ENCODE measurements around the gene AMBRA1. TPM values are rescaled to one million over a fixed set of nuclear protein-coding genes. Genes with fewer than 3 reads are reported as not detected.

The AMBRA1 gene
- total RNA-seq, 4 donors from 2014 or later, result 20.0 to 28.9 (median 26.0) TPM

DNA sequence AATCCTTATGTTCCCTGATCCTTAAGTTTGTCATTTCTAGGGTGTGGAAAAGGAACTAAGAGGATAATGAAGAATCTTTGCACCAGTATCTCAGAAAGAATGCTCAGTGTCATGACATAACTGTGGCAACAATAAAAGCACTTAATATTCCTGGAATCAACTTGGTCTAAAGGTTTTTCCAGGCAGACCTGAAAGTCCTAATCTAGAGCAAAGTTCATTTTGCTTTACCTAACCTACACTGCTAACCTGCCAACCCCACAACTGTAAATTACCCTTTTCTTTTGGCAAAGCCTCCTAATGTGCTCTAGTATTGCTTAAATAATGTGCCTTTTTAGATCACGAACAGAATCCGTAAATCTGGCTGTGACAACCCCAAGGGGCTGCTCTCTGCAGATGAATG lies 82.5 kb downstream of the AMBRA1 start:
- no peaks in the 10 kb centered on the region for H3K27me3 ChIP-seq
- no peak overlapping the region for H3K4me3 ChIP-seq
- 84% methylated on average over 2 of the region's 2 CpGs for WGBS
- DNase-seq (ENCODE audit: extremely low spot score), result no peak
- peaks cover 0 to 20% (median 14%) of the 10 kb centered on the region in 4 donors for H3K36me3 ChIP-seq
- TF ChIP-seq, protein P1, sequence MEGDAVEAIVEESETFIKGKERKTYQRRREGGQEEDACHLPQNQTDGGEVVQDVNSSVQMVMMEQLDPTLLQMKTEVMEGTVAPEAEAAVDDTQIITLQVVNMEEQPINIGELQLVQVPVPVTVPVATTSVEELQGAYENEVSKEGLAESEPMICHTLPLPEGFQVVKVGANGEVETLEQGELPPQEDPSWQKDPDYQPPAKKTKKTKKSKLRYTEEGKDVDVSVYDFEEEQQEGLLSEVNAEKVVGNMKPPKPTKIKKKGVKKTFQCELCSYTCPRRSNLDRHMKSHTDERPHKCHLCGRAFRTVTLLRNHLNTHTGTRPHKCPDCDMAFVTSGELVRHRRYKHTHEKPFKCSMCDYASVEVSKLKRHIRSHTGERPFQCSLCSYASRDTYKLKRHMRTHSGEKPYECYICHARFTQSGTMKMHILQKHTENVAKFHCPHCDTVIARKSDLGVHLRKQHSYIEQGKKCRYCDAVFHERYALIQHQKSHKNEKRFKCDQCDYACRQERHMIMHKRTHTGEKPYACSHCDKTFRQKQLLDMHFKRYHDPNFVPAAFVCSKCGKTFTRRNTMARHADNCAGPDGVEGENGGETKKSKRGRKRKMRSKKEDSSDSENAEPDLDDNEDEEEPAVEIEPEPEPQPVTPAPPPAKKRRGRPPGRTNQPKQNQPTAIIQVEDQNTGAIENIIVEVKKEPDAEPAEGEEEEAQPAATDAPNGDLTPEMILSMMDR (IDR thresholded peaks at IDR 0.05), result no peak
- TF ChIP-seq POLR2A (IDR thresholded peaks at IDR 0.05; ENCODE audit: low read depth), result no peak
- no peak for TF ChIP-seq EP300 (IDR thresholded peaks at IDR 0.05)
- TF ChIP-seq POLR2AphosphoS5 (IDR thresholded peaks at IDR 0.05), result no peak
- intact Hi-C loops (cut with DNase I), result no loop called here
- no peaks in the 10 kb centered on the region for H3K9me3 ChIP-seq
- no peak overlapping the region for H3K27ac ChIP-seq (replicated peaks in 1 of 4)
- H3K4me1 ChIP-seq, result peaks cover 9 to 18% (median 14%) of the 10 kb centered on the region in 4 donors

DNA sequence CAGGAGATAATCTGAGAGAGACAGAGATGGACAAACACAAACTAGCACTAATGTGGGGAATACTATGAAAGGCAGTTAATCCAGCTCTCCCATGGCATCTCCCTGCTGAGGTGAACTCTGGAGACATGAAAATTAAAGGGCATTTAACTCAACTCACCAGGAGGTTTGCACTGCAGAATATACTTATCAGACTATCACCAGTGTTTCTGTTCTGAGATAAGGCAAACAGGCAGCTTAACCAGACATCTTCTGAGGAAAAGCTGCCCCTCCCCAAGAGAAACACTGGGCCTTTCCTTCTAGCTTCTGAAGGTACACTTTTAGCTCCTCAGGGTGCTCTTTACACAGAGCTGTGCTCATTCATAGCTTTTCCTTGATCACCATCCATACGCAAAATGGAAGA lies 85.5 kb downstream of the AMBRA1 start:
- Histone ChIP-seq H3K27ac (replicated peaks in 1 of 4) (no peak overlapping the region), H3K27me3 (no peaks in the 10 kb centered on the region), H3K4me1 (peaks cover 0 to 9% (median 4%) of the 10 kb centered on the region in 4 donors), H3K4me3 (no peak overlapping the region), H3K36me3 (peaks cover 0 to 50% (median 25%) of the 10 kb centered on the region in 4 donors), H3K9me3 (no peaks in the 10 kb centered on the region)
- WGBS, result 100% methylated on average over 1 of the region's 1 CpG
- no peak for DNase-seq (ENCODE audit: extremely low spot score)
- no peak for TF ChIP-seq POLR2A (IDR thresholded peaks at IDR 0.05; ENCODE audit: low read depth)
- TF ChIP-seq, protein P1 (IDR thresholded peaks at IDR 0.05), result no peak
- no peak for TF ChIP-seq POLR2AphosphoS5 (IDR thresholded peaks at IDR 0.05)
- no peak for TF ChIP-seq EP300 (IDR thresholded peaks at IDR 0.05)
- intact Hi-C loops (cut with DNase I), result no loop called here

DNA sequence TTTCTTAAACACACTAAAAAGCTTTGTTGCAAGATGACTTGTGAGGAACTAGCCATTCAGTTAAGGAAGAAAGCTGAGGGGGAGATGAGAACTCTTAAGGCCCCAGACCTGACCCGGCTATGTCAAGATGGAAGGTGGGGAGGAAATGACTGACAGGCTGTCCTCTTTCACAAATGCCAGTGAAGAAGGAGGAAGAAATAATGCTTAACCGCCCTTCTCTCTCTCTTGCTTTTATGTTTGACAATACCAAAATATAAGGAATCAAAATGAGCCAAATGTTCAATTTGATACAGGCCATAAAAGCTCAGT lies 87.4 kb downstream of the AMBRA1 start:
- H3K9me3 ChIP-seq, result no peaks in the 10 kb centered on the region
- intact Hi-C loops (cut with DNase I), result no loop called here
- H3K27ac ChIP-seq (replicated peaks in 1 of 4), result no peak overlapping the region
- WGBS, result 79% methylated on average over 2 of the region's 2 CpGs
- TF ChIP-seq POLR2AphosphoS5 (IDR thresholded peaks at IDR 0.05), result no peak
- TF ChIP-seq EP300 (IDR thresholded peaks at IDR 0.05), result no peak
- no peak for TF ChIP-seq POLR2A (IDR thresholded peaks at IDR 0.05; ENCODE audit: low read depth)
- TF ChIP-seq, protein P1 (IDR thresholded peaks at IDR 0.05), result no peak
- no peak for DNase-seq (ENCODE audit: extremely low spot score)
- peaks cover 0 to 9% (median 0%) of the 10 kb centered on the region in 4 donors for H3K4me1 ChIP-seq
- H3K36me3 ChIP-seq, result peaks cover 0 to 62% (median 25%) of the 10 kb centered on the region in 4 donors
- H3K4me3 ChIP-seq, result no peak overlapping the region
- no peaks in the 10 kb centered on the region for H3K27me3 ChIP-seq

DNA sequence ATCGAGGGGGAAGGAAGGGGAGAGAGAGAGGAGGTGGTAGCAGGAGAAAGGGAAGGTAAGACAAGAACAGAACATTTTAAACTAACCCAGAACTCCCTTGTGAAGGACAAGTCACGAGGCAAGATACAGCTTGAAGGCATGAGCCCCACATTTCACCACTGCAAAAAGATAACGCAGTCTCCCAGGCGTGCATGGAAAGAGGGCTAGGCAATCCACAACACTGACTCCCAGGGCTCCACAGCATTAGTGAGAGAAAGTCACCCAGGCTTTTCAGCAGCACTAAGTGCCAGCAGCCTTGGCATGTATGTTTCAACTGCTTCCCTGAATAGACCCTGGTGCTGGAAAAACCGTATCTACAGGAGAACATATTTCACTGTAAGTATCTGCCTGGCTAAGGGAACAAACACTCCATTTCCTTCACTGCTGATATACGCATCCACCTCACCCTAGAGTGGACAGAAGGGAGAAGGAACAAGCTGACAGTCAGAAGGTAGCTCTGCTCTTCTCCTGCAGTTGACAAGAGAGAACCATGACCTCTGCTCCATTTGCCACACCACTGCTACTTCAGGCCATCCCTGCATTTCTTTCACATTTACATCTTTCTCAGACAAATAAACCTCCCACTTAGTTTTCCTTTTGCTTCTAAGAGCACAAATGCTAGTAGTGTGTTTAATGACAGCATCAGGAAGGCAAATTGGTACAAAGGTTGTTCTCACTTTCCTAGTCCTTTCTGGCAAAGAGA lies 87.9 kb downstream of the AMBRA1 start:
- peaks cover 0 to 9% (median 0%) of the 10 kb centered on the region in 4 donors for H3K4me1 ChIP-seq
- H3K36me3 ChIP-seq, result peaks cover 0 to 67% (median 28%) of the 10 kb centered on the region in 4 donors
- intact Hi-C loops (cut with DNase I), result no loop called here
- no peaks in the 10 kb centered on the region for H3K27me3 ChIP-seq
- no peaks in the 10 kb centered on the region for H3K9me3 ChIP-seq
- H3K27ac ChIP-seq (replicated peaks in 1 of 4), result no peak overlapping the region
- no peak for TF ChIP-seq EP300 (IDR thresholded peaks at IDR 0.05)
- H3K4me3 ChIP-seq, result no peak overlapping the region
- WGBS, result 78% methylated on average over 6 of the region's 6 CpGs
- no peak for DNase-seq (ENCODE audit: extremely low spot score)

DNA sequence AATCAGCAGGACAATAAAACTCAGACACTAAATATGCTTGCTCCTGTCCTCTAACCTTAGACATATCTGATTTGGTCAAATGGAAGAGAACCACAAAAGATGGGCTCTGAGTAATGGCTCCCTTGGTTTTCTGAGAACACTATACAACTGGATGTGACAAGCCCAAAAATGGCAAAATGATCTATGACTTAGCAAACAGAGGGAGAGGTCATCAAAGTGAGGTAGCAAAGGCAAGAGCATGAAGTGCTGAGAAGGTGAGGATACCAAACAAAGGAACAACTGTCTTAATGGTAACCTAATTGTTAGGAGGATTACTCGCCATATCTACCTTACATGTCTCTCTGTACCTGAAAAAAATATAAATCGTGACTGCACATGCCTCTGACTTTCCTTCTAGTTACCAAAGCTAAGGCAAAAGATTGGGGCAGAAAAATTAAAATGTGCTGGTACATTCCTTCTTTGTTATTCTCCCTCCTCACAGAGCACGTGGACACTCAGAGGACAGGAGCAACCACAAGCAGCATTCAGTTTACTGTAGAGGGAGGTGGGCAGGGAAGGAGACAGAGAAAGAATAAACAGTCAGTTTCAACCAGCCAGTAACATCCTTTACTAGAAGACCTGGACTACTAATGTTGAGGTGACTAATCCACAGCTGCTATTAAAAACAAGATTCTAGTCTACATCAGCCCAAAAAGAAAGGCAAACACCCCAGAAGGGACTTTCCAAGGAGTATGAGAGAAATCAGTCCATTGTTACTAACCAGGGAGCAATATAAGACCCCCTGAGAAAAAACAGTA lies 88.8 kb downstream of the AMBRA1 start:
- DNase-seq (ENCODE audit: extremely low spot score), result no peak
- H3K4me3 ChIP-seq, result no peak overlapping the region
- peaks cover 0 to 68% (median 28%) of the 10 kb centered on the region in 4 donors for H3K36me3 ChIP-seq
- TF ChIP-seq, protein P1 (IDR thresholded peaks at IDR 0.05), result no peak
- no peak for TF ChIP-seq POLR2A (IDR thresholded peaks at IDR 0.05; ENCODE audit: low read depth)
- no peak for TF ChIP-seq POLR2AphosphoS5 (IDR thresholded peaks at IDR 0.05)
- TF ChIP-seq EP300 (IDR thresholded peaks at IDR 0.05), result no peak
- H3K4me1 ChIP-seq, result peaks cover 0 to 9% (median 0%) of the 10 kb centered on the region in 4 donors
- WGBS, result 89% methylated on average over 3 of the region's 3 CpGs
- no peaks in the 10 kb centered on the region for H3K9me3 ChIP-seq
- intact Hi-C loops (cut with DNase I), result no loop called here
- H3K27me3 ChIP-seq, result no peaks in the 10 kb centered on the region
- no peak overlapping the region for H3K27ac ChIP-seq (replicated peaks in 1 of 4)
